GM19452 (cell line): Measurements from ENCODE around the gene RNMT.
A peak's percentile ranks its signal among the peaks of the same experiment; 100 is the strongest.

Experiments
- ATAC-seq: cut with Tn5 transposase; IDR thresholded peaks from one replicate; pipeline ENCODE4 v1.9.1; 2021; ENCODE audit not compliant: unreplicated experiment

Gene RNMT

DNA sequence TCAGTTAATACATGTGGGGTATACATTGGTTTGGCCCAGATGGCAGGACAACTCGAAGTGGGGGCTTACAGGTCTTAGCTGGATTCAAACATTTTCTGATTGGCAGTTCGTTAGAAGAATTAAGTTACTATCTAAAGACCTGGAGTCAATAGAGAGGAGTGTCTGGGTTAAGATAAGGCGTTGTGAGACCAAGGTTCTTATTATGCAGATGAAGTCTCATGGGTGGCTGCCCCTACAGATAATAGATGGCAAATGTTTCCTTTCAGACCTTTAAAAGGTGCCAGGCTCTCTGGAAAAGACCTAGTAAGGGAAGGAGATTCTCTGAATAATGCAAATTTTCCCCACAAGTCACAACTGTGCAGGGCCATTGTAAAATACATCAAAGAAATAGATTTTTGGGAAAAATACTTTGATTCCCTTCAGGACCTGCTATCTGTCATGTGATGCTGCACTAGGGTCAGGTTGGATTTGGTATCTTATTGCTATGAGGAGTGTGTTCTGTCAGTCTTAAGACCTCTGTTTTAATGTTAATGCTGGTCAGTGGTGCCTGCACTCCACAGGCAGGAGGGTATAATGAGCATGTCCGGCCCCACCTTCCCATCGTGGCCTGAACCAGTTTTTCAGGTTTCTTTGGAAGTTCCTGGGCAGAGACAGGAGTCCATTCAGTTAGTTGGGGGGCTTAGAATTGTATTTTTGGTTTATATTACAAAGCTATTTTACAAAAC is 83.2 kb downstream of the RNMT start:
- no peak for ATAC-seq

DNA sequence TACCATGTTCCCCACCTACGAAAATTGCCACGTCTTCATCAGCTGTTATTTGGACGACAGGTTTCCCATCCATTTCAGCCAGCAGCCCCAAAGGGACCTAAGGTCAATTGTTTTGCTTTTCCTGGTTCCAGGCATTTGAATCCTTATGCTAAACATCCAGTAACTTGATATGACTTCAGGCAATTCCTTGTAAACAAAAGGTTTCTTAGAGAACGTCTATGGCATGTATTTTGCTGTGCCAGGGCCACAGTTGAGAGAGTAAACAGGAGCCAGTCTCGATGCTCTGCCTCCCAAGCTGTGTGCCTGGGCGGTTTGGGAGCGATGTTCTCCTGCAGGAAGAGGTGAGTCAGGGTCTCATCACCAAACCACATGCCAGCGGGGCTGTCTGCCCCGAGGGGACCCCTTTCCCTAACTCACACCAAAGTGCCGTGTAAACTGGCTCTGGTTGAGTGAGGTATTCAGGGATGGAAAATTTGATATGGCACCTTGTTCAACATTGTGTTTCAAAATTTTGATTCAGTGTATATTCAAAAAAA is 84.5 kb downstream of the RNMT start:
- ATAC-seq: no peak

DNA sequence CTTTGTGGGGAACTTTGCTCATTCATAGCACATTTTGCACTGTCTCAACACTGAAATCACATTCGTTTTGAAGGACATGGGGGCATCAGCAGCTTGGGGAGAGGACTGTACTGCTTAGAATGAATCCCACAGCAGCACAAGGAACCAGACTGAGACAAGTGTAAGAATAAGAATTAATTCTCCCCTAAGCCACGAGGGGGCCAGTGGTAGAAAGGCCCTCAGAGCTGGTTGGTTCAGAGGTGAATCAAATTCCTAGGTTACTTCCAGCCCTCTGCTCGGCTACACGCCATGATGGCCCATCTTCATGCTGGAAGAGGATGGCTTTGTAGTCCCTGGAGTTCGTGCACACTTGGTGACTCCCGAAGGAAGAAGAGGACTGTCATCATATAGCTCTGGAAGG is 85.5 kb downstream of the RNMT start:
- no peak for ATAC-seq

DNA sequence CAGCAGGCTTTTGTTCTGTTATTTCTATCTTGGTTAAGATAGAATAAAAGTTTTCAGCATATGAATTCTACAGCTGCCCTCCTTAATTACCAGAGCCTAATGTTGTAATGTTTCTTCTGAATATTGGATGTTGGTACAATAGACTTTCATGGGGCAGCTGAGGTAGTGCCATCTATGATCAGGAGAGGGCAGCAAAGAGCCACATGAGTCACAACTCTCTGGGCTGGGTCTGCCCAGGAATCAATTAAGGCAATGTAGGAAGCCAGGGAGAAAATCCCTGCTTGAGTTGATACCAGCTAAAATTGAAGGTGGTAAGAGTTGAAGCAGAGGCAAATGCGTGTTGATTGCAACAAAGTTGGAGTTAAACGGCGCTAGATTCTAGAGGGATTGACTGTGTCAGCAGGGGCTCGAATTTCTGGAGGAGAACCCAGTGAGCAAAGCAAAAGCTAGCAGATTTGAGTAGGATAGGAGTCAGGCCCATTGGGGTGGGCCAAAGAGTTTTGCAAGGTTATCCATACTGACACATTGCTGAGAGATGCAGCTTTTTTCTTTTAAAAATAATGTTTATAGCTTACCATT is 86.9 kb downstream of the RNMT start:
- ATAC-seq: peak; percentile 82
